HepG2 (cell line): Measurements from ENCODE around the gene PRUNE1. TPM values are rescaled to one million over a fixed set of nuclear protein-coding genes. Genes with fewer than 3 reads are reported as not detected.

ENCODE experiments used
- ATF3 ChIP-seq: sonication (generic); formaldehyde crosslinking; IDR thresholded peaks from 2 replicates; pipeline ENCODE4 v1.4.0; 2020; ENCODE audit warnings: missing genetic modification reagents
- BRD4 ChIP-seq: sonication (generic); formaldehyde crosslinking; IDR thresholded peaks from 2 replicates; pipeline ENCODE4 v1.4.0; 2020; ENCODE audit warnings: missing genetic modification reagents
- FLYWCH1 ChIP-seq: sonication (generic); formaldehyde crosslinking; IDR thresholded peaks from 2 replicates; pipeline ENCODE4 v1.8.1; 2023; ENCODE audit warnings: mild to moderate bottlenecking, missing genetic modification reagents
- FOXC1 ChIP-seq: sonication (generic); formaldehyde crosslinking; IDR thresholded peaks from 2 replicates; pipeline ENCODE4 v1.8.0; 2022; ENCODE audit warnings: mild to moderate bottlenecking, missing genetic modification reagents, borderline replicate concordance
- HDAC6 ChIP-seq: fragments of 200-600 bp; sonication (generic); IDR thresholded peaks from 2 replicates; pipeline ENCODE4 v1.7.0; 2017; ENCODE audit warnings: mild to moderate bottlenecking, antibody characterized with exemption, low read length, low read depth
- MEIS2 ChIP-seq: sonication (generic); formaldehyde crosslinking; IDR thresholded peaks from 2 replicates; pipeline ENCODE4 v1.9.0; 2021; ENCODE audit warnings: mild to moderate bottlenecking, missing genetic modification reagents
- NFATC3 ChIP-seq: sonication (generic); formaldehyde crosslinking; IDR thresholded peaks from 2 replicates; pipeline ENCODE4 v1.5.1; 2020; ENCODE audit warnings: mild to moderate bottlenecking, missing genetic modification reagents
- NR3C1 ChIP-seq: sonication (generic); formaldehyde crosslinking; IDR thresholded peaks from 2 replicates; pipeline ENCODE4 v1.4.0; 2020; ENCODE audit warnings: missing genetic modification reagents
- NRL ChIP-seq: sonication (generic); formaldehyde crosslinking; IDR thresholded peaks from 2 replicates; pipeline ENCODE4 v1.5.0; 2020; ENCODE audit warnings: missing genetic modification reagents, mild to moderate bottlenecking, moderate library complexity, borderline replicate concordance
- PTBP1 ChIP-seq: fragments of 200-400 bp; formaldehyde crosslinking; IDR thresholded peaks from 2 replicates; pipeline ENCODE4 v1.6.1; 2018; ENCODE audit warnings: low read length, low read depth; ENCODE audit not compliant: poor library complexity, severe bottlenecking
- SATB2 ChIP-seq: sonication (generic); formaldehyde crosslinking; IDR thresholded peaks from 2 replicates; pipeline ENCODE4 v1.5.0; 2020; ENCODE audit warnings: missing genetic modification reagents
- SCMH1 ChIP-seq: sonication (generic); formaldehyde crosslinking; IDR thresholded peaks from 2 replicates; pipeline ENCODE4 v1.9.0; 2021; ENCODE audit warnings: missing genetic modification reagents, mild to moderate bottlenecking, borderline replicate concordance
- SETDB1 ChIP-seq: sonication (generic); formaldehyde crosslinking; IDR thresholded peaks from 2 replicates; pipeline ENCODE4 v1.5.1; 2020; ENCODE audit warnings: missing genetic modification reagents, mild to moderate bottlenecking, borderline replicate concordance
- ZBTB46 ChIP-seq: sonication (generic); formaldehyde crosslinking; IDR thresholded peaks from 2 replicates; pipeline ENCODE4 v1.4.0; 2020; ENCODE audit warnings: mild to moderate bottlenecking, missing genetic modification reagents, borderline replicate concordance
- ZNF10 ChIP-seq: sonication (generic); formaldehyde crosslinking; IDR thresholded peaks from 2 replicates; pipeline ENCODE4 v1.4.0; 2020; ENCODE audit warnings: mild to moderate bottlenecking, low read depth, missing genetic modification reagents, borderline replicate concordance
- ZNF138 ChIP-seq: sonication (generic); formaldehyde crosslinking; IDR thresholded peaks from 2 replicates; pipeline ENCODE4 v1.5.0; 2020; ENCODE audit warnings: mild to moderate bottlenecking, low read depth, missing genetic modification reagents
- ZNF770 ChIP-seq: sonication (generic); formaldehyde crosslinking; IDR thresholded peaks from 2 replicates; pipeline ENCODE4 v1.5.0; 2020; ENCODE audit warnings: mild to moderate bottlenecking, missing genetic modification reagents
- ZNF772 ChIP-seq: sonication (generic); formaldehyde crosslinking; IDR thresholded peaks from 2 replicates; pipeline ENCODE4 v1.5.0; 2020; ENCODE audit warnings: mild to moderate bottlenecking, missing genetic modification reagents
- ZSCAN5A ChIP-seq: sonication (generic); formaldehyde crosslinking; IDR thresholded peaks from 2 replicates; pipeline ENCODE4 v1.8.0; 2022; ENCODE audit warnings: mild to moderate bottlenecking, missing genetic modification reagents, borderline replicate concordance
- polyA plus RNA-seq, 8 experiments: library from polyadenylated mRNA; depleted of rRNA in 3 of 8; stranded (reverse) in 7 of 8; unstranded in 1 of 8; fragments of >200 nt; fragmentation: Illumina TruSeq in 4 of 8; extraction: Trizol in 4 of 8; gene quantifications; 2 replicates each; pipeline versions ENCODE4 v1.2.1 to v1.2.3, GENCODE V29; 2011 to 2016; ENCODE audit warnings: low read depth in 4 of 8, missing spikeins in 1 of 8, mixed read lengths in 1 of 8; ENCODE audit not compliant: insufficient read depth in 1 of 8
- total RNA-seq, 5 experiments: library from RNA; depleted of rRNA; stranded (reverse); fragments of >200 nt; fragmentation: Illumina TruSeq; extraction: Trizol; gene quantifications; 2 replicates each; pipeline ENCODE4 v1.2.3, GENCODE V29; 2016; ENCODE audit warnings: low read depth in 1 of 5
- TF ChIP-seq, protein P1 (sequence below): sonication (generic); IDR thresholded peaks from 2 replicates; pipeline ENCODE4 v1.6.1; 2016; ENCODE audit warnings: low read depth, borderline replicate concordance

PRUNE1 gene
- total and polyA plus RNA-seq, 2 of the 13 experiments (the other 11 are each of a cell fraction or from before 2014, with no cell fraction given) = 19.0 to 31.9 TPM

GRCh38 chr1:150981805-150982712, 26.2 kb upstream of the PRUNE1 start, which contains the start of gene ANXA9 (continued):
- TF ChIP-seq ZNF10 (CRISPR knock-in tag) (no peak), SETDB1 (CRISPR knock-in tag) (no peak), ZBTB46 (CRISPR knock-in tag) (0 out of 2 replicates have a peak, but pooled peaks have one; percentile 38), NFATC3 (no peak), NRL (peak; percentile 51; the same call in 1 of the 2 replicates), PTBP1 (peak; percentile 75), FOXC1 (CRISPR knock-in tag) (no peak), MEIS2 (CRISPR knock-in tag) (no peak), BRD4 (CRISPR knock-in tag) (no peak; the same call in 1 of the 2 replicates), HDAC6 (no peak), NR3C1 (CRISPR knock-in tag) (no peak), ZNF138 (CRISPR knock-in tag) (no peak; the same call in 1 of the 2 replicates), ZSCAN5A (CRISPR knock-in tag) (no peak), SATB2 (CRISPR knock-in tag) (no peak), SCMH1 (CRISPR knock-in tag) (no peak), ATF3 (CRISPR knock-in tag) (no peak), FLYWCH1 (CRISPR knock-in tag) (no peak), ZNF770 (CRISPR knock-in tag) (peak; percentile 99), ZNF772 (CRISPR knock-in tag) (peak; percentile 47; the same call in 1 of the 2 replicates)
- TF ChIP-seq, protein P1, sequence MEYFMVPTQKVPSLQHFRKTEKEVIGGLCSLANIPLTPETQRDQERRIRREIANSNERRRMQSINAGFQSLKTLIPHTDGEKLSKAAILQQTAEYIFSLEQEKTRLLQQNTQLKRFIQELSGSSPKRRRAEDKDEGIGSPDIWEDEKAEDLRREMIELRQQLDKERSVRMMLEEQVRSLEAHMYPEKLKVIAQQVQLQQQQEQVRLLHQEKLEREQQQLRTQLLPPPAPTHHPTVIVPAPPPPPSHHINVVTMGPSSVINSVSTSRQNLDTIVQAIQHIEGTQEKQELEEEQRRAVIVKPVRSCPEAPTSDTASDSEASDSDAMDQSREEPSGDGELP = peak; percentile 72; the same call in 1 of the 2 replicates
